Medulla oblongata (tissue), 1 donor: ENCODE data around the gene MAPT.
A peak's percentile ranks its signal among the peaks of the same experiment; 100 is the strongest.

ENCODE experiments used
- DNase-seq: peaks from one replicate; pipeline ENCODE4 v3.0.0-alpha.2; 2015; ENCODE audit errors: extremely low spot score

Gene MAPT

DNA sequence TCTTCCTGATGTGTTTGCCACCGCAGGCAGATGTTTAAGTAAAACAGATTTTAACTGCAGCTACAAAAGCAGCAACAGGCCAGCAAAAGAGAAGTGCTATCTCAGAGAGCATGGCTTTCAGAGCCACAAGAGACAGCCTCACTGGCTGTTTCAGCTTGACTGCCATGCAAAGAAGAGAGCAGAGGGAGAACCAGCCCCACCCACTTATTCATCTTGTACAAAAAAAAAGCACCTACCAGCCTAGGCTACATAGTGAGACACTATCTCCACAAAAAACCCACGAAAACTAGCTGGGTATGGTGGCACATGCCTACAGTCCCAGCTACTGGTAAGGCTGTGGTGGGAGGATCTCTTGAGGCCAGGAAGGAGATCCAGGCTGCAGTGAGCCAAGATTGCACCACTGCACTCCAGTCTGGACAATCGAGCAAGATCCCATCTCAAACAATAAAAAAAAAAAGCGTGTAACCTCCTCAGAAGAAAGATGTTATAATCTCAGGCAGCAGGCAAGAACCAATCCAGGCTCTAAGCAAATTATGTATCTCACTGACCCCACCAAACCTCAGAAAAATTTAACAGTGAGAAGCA lies 134.7 kb downstream of the MAPT start:
- DNase-seq = no peak

DNA sequence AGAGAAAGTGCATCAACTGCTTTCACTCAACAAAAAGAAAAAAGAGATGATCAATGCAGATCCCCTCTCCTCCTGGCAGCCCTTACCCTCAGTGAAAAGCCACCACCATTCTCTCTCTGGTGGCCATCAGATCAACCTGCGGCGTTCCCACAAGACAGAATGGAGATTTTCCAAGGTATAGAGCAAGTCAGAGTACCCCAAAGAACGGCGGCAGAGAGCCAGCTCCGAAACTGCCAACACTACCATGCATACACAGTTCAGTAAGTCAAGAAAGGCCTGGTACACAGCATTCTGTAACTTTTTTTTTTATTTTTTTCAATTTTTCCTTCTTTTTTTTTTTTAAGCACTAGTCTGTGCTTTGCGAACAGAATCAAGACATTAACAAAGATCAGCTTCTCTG lies 135.3 kb downstream of the MAPT start:
- DNase-seq = no peak

GRCh38 chr17:46030752-46031151 lies 136.4 kb downstream of the MAPT start:
- DNase-seq = no peak

DNA sequence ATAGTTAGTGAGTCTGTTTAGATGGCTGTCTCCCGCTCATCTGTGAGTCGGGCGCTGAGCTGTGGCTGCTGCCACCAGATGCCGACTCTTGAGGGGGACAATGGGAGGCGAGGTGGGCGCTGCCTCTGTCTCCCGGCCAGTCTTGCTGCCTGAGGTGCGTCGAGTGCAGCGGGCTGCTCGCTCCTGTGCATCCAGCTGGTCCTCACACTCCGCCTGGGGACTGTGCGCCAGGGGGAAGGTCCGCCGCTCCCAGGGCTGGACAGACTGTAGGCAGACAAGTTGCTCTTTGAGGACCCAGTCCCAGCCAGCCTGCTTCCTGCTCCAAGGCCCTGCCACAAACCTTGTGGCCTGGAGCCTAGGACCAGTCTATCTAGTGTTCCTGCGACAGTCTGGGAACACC lies 137.1 kb downstream of the MAPT start:
- DNase-seq = no peak

DNA sequence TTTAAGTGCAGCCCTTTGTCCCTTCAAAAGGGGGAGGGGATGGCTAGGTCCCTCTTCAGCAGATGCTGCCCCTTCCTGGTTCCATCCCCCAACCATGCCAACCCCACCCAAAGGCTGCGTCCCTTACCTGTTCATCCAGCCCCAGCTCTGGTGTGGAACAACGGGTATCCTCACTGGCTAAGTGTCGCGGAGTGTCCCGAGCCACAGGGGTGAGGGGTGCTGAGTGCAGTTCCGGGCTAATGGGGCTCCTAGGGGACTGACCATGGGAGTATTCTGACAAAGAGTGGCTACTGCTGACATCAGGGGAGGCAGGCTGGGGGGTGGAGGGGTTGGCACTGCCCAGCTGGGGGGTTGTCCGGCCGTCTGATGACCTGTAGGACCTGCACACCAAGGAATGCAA lies 137.6 kb downstream of the MAPT start:
- DNase-seq = no peak

DNA sequence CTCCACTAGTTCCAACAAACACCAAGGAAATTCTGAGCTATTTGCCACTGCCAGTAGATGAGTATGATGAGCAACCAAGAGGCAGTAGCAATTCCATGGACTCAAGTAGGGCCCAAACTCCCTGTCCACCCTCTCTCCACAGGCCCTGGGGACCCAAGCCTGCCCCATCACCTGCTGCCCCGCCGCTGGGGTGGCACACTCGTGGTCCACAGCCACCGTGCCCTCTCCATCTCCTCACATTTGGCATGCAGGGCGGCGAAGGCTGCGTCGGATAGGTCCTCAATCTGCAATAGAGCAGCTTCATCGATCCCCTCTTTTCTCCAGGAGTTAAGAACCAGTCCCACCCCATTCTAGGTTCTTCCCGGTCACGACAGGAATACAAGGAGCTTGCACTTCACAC lies 138.6 kb downstream of the MAPT start:
- DNase-seq = no peak

- DNase-seq = no peak
Measured at GRCh38 chr17:46033392-46033791, 139.0 kb downstream of the MAPT start.

- no peak for DNase-seq
Measured at GRCh38 chr17:46035112-46035818, 140.9 kb downstream of the MAPT start.

DNA sequence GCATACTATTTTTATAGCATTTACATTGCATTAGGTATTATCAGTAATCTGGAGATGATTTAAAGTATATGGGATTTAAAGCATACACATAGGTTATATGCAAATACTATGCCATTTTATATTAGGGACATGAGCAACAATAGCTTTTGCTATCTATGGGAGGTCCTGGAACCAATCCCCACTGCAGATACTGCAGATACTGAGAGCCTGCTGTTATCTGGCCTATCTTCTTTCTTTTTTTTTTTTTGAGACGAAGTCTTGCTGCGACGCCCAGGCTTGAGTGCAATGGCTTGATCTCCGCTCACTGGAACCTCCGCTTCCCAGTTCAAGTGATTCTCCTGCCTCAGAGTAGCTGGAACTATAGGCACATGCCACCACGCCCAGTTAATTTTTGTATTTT lies 142.1 kb downstream of the MAPT start:
- DNase-seq = no peak

- DNase-seq = no peak
Measured at GRCh38 chr17:46037722-46038255, 143.4 kb downstream of the MAPT start.

DNA sequence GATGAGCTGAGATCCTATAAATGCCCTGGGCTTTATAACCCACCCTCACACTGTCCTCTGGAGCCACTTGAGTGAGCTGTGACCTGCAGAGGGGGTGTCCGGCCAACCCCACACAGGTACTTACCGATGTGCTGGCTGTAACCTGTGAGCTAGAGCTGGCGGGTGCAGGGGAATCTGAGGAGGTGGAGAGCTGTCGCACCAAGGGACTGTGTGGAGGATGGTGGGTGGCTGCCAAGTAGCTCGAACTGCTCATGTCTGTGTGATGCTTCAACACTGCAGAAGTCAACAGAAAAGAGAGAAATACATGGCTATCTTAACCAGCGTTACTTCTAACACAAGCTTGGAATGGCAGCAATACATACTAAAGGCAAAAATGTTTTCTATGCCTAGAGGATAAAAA lies 144.1 kb downstream of the MAPT start:
- DNase-seq = no peak

GRCh38 chr17:46038937-46039336 lies 144.6 kb downstream of the MAPT start:
- DNase-seq = no peak

- peak; percentile 29 for DNase-seq
Measured at GRCh38 chr17:46039592-46040186, 145.3 kb downstream of the MAPT start.

DNA sequence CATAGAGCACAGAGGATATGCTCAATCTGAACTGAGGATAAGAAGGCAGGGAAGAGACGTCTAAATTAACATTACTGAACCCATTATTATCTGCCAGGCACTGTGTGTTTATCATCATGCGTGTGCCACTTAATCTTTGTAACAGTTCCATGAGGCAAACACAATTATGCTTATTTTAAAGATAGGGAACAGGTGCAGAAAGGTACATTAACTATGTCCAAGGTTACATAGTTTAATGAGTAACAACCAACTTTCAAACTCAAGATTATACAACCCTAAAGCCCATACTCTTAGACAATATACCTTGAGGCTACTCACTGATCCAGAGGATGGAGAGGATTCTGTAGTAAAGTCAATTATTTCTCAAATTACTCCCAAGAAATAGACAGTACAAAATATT lies 147.9 kb downstream of the MAPT start:
- no peak for DNase-seq

GRCh38 chr17:46042925-46043324 lies 148.6 kb downstream of the MAPT start:
- peak; percentile 37 for DNase-seq

- no peak for DNase-seq
Measured at GRCh38 chr17:46043606-46044005, 149.3 kb downstream of the MAPT start.

DNA sequence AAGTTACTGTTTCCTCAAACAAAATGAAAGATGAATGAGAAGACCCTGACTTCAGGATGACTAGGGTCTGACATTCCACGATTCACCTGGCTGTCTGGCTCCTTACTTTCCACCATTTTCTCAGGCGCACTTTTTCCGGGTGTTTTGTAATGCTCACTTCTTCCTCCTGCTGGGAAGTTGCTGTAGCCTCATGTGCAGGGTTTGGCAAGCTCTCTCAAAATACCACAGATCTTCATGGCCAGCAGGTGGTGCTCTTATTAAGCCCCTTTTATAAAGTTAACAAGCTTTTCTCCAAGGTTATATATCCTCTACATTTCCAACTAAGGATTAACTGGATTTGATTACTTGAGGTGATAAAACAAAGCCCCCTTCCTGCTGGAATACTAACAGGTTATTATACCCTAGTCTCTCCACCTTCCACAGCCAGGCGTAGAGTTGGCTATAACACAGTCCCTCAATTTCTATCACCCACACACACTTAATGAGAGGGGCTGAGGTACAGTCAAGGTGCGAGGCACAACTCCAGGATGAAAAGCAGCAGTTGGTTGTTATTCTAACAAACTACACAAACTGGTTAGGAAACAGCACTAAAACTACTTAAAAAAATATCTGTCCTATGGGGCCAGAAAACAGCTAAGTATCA lies 150.1 kb downstream of the MAPT start:
- peak; percentile 97 for DNase-seq

- no peak for DNase-seq
Measured at GRCh38 chr17:46044989-46045388, 150.6 kb downstream of the MAPT start.

- no peak for DNase-seq
Measured at GRCh38 chr17:46045639-46046038, 151.3 kb downstream of the MAPT start.

- DNase-seq = no peak
Measured at GRCh38 chr17:46046957-46047356, 152.6 kb downstream of the MAPT start.

- no peak for DNase-seq
Measured at GRCh38 chr17:46047398-46047797, 153.0 kb downstream of the MAPT start.

GRCh38 chr17:46047856-46048255 lies 153.5 kb downstream of the MAPT start:
- DNase-seq = no peak

DNA sequence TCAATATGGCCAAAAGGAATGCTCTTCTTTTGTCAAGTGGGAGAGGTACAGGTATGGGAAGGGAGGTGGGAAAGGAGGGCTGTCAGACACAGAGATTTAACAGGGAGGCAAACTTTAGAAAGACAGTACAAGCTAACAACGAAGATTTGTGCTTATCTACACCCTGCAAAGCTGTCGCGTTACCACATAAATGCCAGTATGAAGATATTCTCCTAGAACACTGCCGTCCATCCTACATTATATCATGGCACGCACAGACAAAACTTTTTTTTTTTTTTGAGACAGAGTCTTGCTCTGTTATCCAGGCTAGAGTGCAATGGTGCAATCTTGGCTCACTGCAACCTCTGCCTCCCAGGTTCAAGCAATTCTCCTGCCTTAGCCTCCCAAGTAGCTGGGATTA lies 155.3 kb downstream of the MAPT start:
- DNase-seq = no peak
